ENCODE data around the gene BCLAF1. TPM values are rescaled to one million over a fixed set of nuclear protein-coding genes. Genes with fewer than 3 reads are reported as not detected.

Gene BCLAF1
- total RNA-seq, 2 donors from 2014 or later: 77.8 to 179 TPM

GRCh38 chr6:136235233-136235564 is 54.4 kb downstream of the BCLAF1 start:
- no peak for DNase-seq
- Histone ChIP-seq H3K27ac (no peak overlapping the region), H3K4me1 (no peaks in the 10 kb centered on the region), H3K4me3 (no peak overlapping the region), H3K9me3 (no peaks in the 10 kb centered on the region), H3K36me3 (replicated peaks in 1 of 2; ENCODE audit: insufficient read depth in 1 of 2, low read depth in 2 of 2) (no peaks in the 10 kb centered on the region), H3K27me3 (no peaks in the 10 kb centered on the region)
- TF ChIP-seq CTCF (IDR thresholded peaks at IDR 0.05) (no peak), POLR2A (IDR thresholded peaks at IDR 0.05) (no peak)
- intact Hi-C loops (cut with DNase I): no loop called here
- 62 to 73% methylated on average over 4 of the region's 4 CpGs for WGBS, 2 donors
- ATAC-seq: no peak

GRCh38 chr6:136232701-136233100 is 56.9 kb downstream of the BCLAF1 start:
- DNase-seq: no peak
- Histone ChIP-seq H3K4me3 (no peak overlapping the region), H3K36me3 (replicated peaks in 1 of 2; ENCODE audit: insufficient read depth in 1 of 2, low read depth in 2 of 2) (no peaks in the 10 kb centered on the region), H3K27ac (no peak overlapping the region), H3K4me1 (no peaks in the 10 kb centered on the region), H3K27me3 (no peaks in the 10 kb centered on the region), H3K9me3 (no peaks in the 10 kb centered on the region)
- 90 to 100% methylated on average over 1 of the region's 1 CpG for WGBS, 2 donors
- TF ChIP-seq CTCF (IDR thresholded peaks at IDR 0.05) (no peak), POLR2A (IDR thresholded peaks at IDR 0.05) (no peak)
- ATAC-seq: no peak
- intact Hi-C loops (cut with DNase I): no loop called here

- WGBS, 2 donors: 65 to 76% methylated on average over 2 of the region's 2 CpGs
- no peak for TF ChIP-seq POLR2A (IDR thresholded peaks at IDR 0.05)
- no peak for TF ChIP-seq CTCF (IDR thresholded peaks at IDR 0.05)
- Histone ChIP-seq H3K27me3 (no peaks in the 10 kb centered on the region), H3K4me1 (peaks cover 7% of the 10 kb centered on the region), H3K27ac (no peak overlapping the region), H3K4me3 (no peak overlapping the region), H3K36me3 (replicated peaks in 1 of 2; ENCODE audit: insufficient read depth in 1 of 2, low read depth in 2 of 2) (no peaks in the 10 kb centered on the region), H3K9me3 (no peaks in the 10 kb centered on the region)
- intact Hi-C loops (cut with DNase I): no loop called here
- ATAC-seq (no peak), DNase-seq (no peak)
These were observed 59.3 kb downstream of the BCLAF1 start for GRCh38 chr6:136230219-136230853.

GRCh38 chr6:136228814-136229213 is 60.8 kb downstream of the BCLAF1 start:
- Histone ChIP-seq H3K9me3 (no peaks in the 10 kb centered on the region), H3K27me3 (no peaks in the 10 kb centered on the region), H3K4me1 (peaks cover 7% of the 10 kb centered on the region), H3K27ac (no peak overlapping the region), H3K4me3 (no peak overlapping the region), H3K36me3 (replicated peaks in 1 of 2; ENCODE audit: insufficient read depth in 1 of 2, low read depth in 2 of 2) (no peaks in the 10 kb centered on the region)
- WGBS, 2 donors: 66 to 79% methylated on average over 2 of the region's 2 CpGs
- DNase-seq (no peak), ATAC-seq (no peak)
- intact Hi-C loops (cut with DNase I): loop anchor here (10.0 kb wide), 1 partner anchor 774 kb away; no protein-coding TSS in a partner anchor
- TF ChIP-seq POLR2A (IDR thresholded peaks at IDR 0.05) (no peak), CTCF (IDR thresholded peaks at IDR 0.05) (no peak)

All from body of pancreas (tissue), 4 donors.